ENCODE measurements around the gene GAS6. TPM values are rescaled to one million over a fixed set of nuclear protein-coding genes. Genes with fewer than 3 reads are reported as not detected.

Gene GAS6
- total RNA-seq, 4 donors from 2014 or later = 152 to 284 (median 169) TPM

DNA sequence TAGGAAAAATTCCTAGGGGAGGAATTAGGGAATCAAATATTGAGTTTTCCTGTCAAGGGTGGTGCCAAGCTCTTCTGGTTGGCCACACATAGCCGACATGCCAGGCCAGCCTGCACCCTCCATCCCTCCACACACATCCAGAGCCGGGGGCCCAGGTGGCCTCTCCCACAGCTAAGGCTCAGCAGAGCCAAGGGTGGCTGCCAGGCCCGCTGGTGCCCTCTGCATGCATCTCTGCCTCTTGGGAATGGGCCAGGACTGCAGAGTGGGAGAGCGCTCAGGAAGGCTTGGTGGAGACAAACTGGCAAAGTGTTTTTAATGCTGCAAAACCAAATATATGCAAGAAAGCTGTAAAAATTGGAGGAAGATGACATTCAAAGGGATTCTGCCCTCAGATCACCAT, 42.7 kb upstream of the GAS6 start:
- TF ChIP-seq, protein P1, sequence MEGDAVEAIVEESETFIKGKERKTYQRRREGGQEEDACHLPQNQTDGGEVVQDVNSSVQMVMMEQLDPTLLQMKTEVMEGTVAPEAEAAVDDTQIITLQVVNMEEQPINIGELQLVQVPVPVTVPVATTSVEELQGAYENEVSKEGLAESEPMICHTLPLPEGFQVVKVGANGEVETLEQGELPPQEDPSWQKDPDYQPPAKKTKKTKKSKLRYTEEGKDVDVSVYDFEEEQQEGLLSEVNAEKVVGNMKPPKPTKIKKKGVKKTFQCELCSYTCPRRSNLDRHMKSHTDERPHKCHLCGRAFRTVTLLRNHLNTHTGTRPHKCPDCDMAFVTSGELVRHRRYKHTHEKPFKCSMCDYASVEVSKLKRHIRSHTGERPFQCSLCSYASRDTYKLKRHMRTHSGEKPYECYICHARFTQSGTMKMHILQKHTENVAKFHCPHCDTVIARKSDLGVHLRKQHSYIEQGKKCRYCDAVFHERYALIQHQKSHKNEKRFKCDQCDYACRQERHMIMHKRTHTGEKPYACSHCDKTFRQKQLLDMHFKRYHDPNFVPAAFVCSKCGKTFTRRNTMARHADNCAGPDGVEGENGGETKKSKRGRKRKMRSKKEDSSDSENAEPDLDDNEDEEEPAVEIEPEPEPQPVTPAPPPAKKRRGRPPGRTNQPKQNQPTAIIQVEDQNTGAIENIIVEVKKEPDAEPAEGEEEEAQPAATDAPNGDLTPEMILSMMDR (IDR thresholded peaks at IDR 0.05) = no peak
- TF ChIP-seq POLR2AphosphoS5 (IDR thresholded peaks at IDR 0.05) = no peak
- no peak for TF ChIP-seq EP300 (IDR thresholded peaks at IDR 0.05; ENCODE audit: low read depth)
- no peak for TF ChIP-seq POLR2A (IDR thresholded peaks at IDR 0.05)
- intact Hi-C loops (cut with DNase I; ENCODE audit: low total_unique reads) = no loop called here
- WGBS, 2 donors (ENCODE audit: low coverage in 1 of 2) = 88 to 100% methylated on average over 1 to 4 of the region's 4 CpGs
- Histone ChIP-seq H3K27me3 (peaks cover 19% of the 10 kb centered on the region), H3K27ac (no peak overlapping the region), H3K36me3 (no peaks in the 10 kb centered on the region), H3K4me3 (no peak overlapping the region), H3K4me1 (peaks cover 0 to 14% (median 10%) of the 10 kb centered on the region in 4 donors), H3K9me3 (no peaks in the 10 kb centered on the region)
- in situ Hi-C loops (cut with MboI; ENCODE audit: low pct_ligation_motif_present in 1 of 4, low pct_unique_long_range_greater_than_20kb in 1 of 4, low sequenced_read_pairs in 3 of 4) = no loop called here
- DNase-seq = no peak

DNA sequence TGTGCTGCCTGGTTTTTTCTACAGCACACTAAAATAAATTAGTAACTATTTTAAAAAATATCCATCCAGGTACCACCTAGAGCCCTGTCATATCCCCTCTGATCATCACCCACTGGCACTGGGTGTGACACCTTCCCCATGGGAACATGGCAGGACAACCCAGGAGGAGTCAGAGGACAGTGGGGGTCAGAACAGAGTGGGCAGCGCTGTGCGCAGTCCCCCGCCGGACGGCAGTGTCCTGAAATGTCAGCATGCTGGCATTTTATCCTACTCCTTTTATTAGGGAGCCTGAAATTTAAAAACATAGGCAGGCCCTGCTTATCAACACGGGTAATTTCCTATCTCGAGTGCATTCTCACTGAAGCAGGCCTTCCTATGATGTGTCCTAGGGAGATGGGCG, 42.1 kb upstream of the GAS6 start:
- 91 to 96% methylated on average over 6 to 8 of the region's 8 CpGs for WGBS, 2 donors (ENCODE audit: low coverage in 1 of 2)
- Histone ChIP-seq H3K27me3 (peaks cover 19% of the 10 kb centered on the region), H3K9me3 (no peaks in the 10 kb centered on the region), H3K27ac (no peak overlapping the region), H3K36me3 (no peaks in the 10 kb centered on the region), H3K4me1 (peaks cover 0 to 14% (median 10%) of the 10 kb centered on the region in 4 donors), H3K4me3 (no peak overlapping the region)
- no peak for DNase-seq
- in situ Hi-C loops (cut with MboI; ENCODE audit: low pct_ligation_motif_present in 1 of 4, low pct_unique_long_range_greater_than_20kb in 1 of 4, low sequenced_read_pairs in 3 of 4) (no loop called here), intact Hi-C loops (cut with DNase I; ENCODE audit: low total_unique reads) (no loop called here)
- TF ChIP-seq POLR2AphosphoS5 (IDR thresholded peaks at IDR 0.05) = no peak
- no peak for TF ChIP-seq EP300 (IDR thresholded peaks at IDR 0.05; ENCODE audit: low read depth)
- TF ChIP-seq POLR2A (IDR thresholded peaks at IDR 0.05) = no peak
- TF ChIP-seq, protein P1 (IDR thresholded peaks at IDR 0.05) = no peak

- intact Hi-C loops (cut with DNase I; ENCODE audit: low total_unique reads) (no loop called here), in situ Hi-C loops (cut with MboI; ENCODE audit: low pct_ligation_motif_present in 1 of 4, low pct_unique_long_range_greater_than_20kb in 1 of 4, low sequenced_read_pairs in 3 of 4) (no loop called here)
- Histone ChIP-seq H3K36me3 (no peaks in the 10 kb centered on the region), H3K4me3 (no peak overlapping the region), H3K9me3 (no peaks in the 10 kb centered on the region), H3K4me1 (peaks cover 0 to 14% (median 10%) of the 10 kb centered on the region in 4 donors), H3K27me3 (peaks cover 18% of the 10 kb centered on the region), H3K27ac (no peak overlapping the region)
- no peak for TF ChIP-seq EP300 (IDR thresholded peaks at IDR 0.05; ENCODE audit: low read depth)
- TF ChIP-seq POLR2A (IDR thresholded peaks at IDR 0.05) = no peak
- no peak for TF ChIP-seq POLR2AphosphoS5 (IDR thresholded peaks at IDR 0.05)
- TF ChIP-seq, protein P1 (IDR thresholded peaks at IDR 0.05) = no peak
- WGBS, 2 donors (ENCODE audit: low coverage in 1 of 2) = 84% methylated on average over 9 of the region's 9 CpGs; no CpG with 5 or more reads in 1 of the 2 donors
- DNase-seq = no peak
Measured at GRCh38 chr13:113905018-113905417, 41.1 kb upstream of the GAS6 start.

DNA sequence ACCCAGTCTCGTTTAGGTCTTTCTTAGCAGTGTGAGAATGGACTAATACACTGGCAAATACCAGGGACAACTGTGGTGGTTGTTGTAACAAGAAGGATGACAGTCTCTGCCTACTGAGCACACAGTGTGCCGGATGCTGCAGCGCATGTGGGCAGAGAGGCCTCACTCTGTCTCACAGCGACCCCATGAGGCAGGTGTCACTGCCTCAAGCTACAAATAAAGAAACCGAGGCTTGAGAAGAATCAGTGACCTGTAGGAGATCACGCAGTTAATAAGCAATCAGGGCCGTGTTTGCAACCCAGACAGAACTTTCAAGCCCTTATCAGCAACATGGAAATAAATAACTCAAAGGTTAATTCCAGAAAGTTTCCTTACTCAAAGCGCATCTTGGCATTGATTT, 40.5 kb upstream of the GAS6 start:
- in situ Hi-C loops (cut with MboI; ENCODE audit: low pct_ligation_motif_present in 1 of 4, low pct_unique_long_range_greater_than_20kb in 1 of 4, low sequenced_read_pairs in 3 of 4) (no loop called here), intact Hi-C loops (cut with DNase I; ENCODE audit: low total_unique reads) (no loop called here)

More for the DNA sequence above, 40.5 kb upstream of the GAS6 start:
- no peaks in the 10 kb centered on the region for H3K36me3 ChIP-seq
- no peaks in the 10 kb centered on the region for H3K9me3 ChIP-seq
- H3K4me1 ChIP-seq = peaks cover 0 to 14% (median 10%) of the 10 kb centered on the region in 4 donors
- TF ChIP-seq POLR2A (IDR thresholded peaks at IDR 0.05) (no peak), POLR2AphosphoS5 (IDR thresholded peaks at IDR 0.05) (no peak), EP300 (IDR thresholded peaks at IDR 0.05; ENCODE audit: low read depth) (no peak)
- TF ChIP-seq, protein P1 (IDR thresholded peaks at IDR 0.05) = peak; percentile 32 to 54 (median 46)
- peak overlapping the region in 1 of 4 donors; percentile 35 for H3K27ac ChIP-seq
- peak; percentile 42 for DNase-seq
- no peak overlapping the region for H3K4me3 ChIP-seq
- 56 to 76% methylated on average over 3 to 8 of the region's 8 CpGs for WGBS, 2 donors (ENCODE audit: low coverage in 1 of 2)
- H3K27me3 ChIP-seq = peaks cover 12% of the 10 kb centered on the region

Data from transverse colon (tissue), 4 donors.